HG02938 (cell line): ENCODE measurements around the gene TREML2.
A peak's percentile ranks its signal among the peaks of the same experiment; 100 is the strongest.
"Not testable (repeated sequence)": the region's sequence is repeated elsewhere in the genome, so short reads cannot be mapped to it uniquely, and the experiment has no call there.

ENCODE experiments used
- ATAC-seq: cut with Tn5 transposase; IDR thresholded peaks from one replicate; pipeline ENCODE4 v1.9.1; 2021; ENCODE audit warnings: mild to moderate bottlenecking, moderate library complexity; ENCODE audit not compliant: unreplicated experiment

The TREML2 gene

DNA sequence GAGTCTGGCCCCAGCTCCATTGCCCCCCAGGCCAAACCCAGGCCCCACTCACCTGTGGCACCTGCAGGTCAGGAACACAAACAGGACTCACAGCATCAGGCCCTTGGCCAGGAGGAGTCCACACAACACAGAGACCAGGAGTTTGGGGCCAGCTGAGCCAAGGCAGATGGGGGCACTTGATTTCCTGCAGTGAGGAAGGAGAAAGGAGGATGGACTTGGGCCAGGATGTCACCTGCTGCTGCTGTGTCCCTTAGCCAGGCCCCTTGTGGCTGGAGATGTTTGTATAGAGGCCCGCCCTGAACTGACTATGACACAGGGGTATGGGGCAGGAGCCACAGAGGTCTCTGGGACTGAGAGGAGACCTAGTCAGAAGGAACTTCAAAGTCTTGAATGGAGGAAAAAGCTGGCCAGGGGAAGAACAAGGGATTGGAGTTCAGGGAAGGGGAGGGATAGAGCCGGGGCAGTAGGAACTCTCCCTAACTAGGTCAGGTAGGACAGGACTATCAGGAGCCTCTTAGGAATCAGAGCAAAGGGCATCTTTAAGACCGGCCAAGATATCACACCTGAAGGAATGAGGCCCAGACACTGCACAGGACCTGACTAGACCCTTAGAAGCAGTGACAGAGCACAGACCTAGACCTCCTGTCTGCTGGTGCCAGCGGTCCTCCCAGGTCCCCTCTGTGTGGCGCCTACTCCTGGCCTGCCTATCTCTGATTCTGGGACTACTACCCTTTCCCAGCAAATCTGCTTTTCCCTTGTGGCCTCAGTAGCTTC lies 8.8 kb upstream of the TREML2 start:
- no peak for ATAC-seq

DNA sequence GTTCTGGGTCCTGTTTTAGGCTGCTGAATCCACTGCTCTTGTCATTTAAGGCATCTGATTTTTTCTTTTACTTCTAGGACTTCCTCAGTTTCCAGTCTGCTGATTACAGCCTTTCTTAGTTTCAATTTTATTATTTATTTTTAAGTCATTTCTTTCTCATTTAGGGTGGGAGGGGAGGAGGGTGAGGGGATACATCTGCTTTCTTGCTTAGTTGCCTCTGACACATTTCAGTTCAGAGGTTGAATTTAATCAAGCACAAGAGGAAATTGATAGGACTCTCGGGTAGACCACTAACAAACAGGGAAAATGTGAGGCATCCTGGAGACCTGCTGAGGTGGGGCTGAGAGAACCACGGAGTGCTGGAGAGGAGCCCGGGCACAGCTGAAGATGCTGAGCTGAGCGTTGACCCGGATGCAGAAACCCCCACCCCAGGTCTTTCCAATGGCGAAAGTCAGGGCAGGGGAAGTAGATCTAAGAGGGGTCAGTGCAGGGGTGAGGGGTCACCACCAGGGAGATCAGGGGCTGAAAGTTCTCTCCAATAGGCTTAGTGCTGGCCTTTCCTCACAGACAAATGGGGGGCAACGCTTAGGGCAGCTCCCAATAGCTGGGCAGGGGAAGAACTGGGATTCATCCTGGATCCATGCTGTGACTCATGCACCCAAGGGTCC lies 7.6 kb upstream of the TREML2 start:
- ATAC-seq: no peak

DNA sequence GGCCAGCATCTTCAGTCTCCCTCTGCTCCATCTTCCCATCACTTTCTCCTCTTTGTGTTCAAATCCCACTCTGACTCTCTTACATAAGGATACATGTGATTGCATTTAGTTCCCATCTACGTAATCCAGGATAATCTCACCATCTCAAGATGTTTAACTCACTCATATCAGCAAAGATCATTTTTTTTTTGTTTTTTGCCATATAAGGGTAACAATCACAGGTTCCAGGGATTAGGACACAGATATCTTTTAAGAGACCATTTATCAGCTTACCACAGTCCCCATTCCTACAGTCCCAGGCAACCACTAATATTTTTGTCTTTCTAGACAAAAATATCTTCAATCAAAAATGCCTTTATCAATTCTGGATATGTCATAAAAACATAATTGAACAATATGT lies 3.2 kb upstream of the TREML2 start:
- no peak for ATAC-seq

DNA sequence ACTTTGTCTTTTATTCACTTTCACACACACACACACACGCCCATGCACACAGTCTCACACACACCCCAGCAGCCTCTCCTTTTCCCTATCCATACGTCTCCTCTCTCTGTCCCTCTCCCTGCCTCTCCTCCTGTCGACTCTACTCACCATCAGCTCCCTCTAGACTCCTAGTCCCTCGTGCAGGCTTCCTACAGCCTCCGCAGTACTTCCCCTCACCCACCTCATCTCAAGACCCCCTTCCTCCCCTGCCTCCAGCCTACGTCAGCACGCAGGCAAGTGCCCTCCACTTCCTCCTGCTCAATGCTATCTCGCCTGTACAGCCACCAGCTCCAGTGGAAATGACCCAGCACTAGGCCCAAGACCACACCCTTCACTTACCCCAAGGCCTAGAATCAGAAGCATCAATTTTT lies 820 bp upstream of the TREML2 start:
- ATAC-seq: no peak

DNA sequence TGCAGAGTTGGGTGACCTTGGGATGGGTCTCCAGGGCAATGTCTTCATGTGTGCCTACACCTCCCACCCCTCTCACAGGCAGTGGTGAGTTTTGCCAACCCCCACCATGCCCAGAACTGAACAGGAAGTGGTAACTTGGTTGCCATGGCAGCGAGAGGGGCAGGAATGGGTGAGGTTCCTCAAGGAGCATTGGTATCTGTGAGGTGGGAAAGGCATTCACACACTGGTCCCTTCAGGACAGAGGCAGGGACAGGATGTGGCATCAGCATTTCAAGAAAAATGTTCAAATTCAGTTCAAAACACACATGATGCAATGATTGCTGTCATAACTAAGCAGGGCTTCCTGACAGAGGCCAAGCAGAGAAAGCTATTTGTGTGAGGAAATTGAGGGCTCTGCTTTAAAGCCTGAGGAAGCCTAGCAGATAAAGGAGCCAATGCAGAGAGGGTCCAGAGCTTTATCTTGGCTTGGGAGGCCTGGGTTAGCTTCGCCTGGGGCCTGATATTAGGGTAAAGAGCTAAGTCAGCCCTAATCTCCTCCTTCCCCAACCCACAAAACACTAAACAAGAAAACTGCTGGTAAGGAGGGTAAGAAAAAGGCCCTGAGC lies 551 bp downstream of the TREML2 start:
- ATAC-seq: no peak

DNA sequence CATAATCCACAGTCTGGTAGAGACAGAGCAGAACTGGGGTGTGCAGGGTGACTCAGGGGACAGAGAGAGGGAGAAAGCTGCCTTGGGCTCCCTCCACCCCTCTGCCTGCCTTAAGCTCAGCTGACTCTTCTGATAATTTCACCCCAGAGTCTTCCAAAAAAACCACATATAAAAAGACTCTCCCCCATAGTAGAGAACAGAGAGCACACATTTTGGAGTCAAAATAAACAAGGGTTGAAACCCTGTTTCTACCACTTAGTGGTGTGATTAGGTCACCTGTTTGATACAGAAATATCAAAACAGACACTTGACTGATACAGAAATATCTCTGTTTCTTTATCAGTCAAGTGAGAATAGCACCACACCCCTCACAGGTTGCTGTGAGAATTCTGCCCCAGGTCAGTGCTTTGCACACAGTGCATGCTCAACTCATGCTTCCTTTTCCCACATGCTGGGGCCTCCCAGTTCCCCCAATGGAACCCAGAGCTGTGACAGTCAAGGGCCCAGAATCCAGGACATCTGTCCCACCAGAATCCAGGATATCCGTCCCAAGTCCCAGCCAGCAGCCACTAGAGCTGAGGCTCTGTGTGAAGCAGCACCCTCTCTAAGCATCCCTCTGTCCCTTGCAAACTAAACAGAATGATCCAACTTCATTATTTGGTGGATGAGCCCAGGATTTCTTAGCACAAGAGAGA lies 1.2 kb downstream of the TREML2 start:
- ATAC-seq: no peak

DNA sequence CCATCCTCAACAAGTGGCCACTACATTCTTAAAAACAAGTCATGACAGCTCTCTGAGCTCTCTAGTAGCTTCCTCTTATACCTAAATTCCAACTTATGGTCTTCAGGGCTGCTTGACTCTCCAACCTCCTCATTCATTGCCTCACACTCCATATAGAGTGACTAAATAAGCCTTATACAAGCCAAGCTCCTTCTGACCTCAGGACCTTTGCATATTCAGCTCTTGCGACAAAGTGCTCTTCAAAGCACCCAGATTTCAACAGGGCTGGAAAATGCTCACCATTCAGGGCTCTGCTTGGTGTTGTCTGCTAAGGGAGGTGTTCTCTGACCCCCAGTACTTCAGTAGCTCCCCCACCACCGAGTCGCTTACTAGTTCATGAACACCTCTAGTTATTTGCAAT lies 3.7 kb downstream of the TREML2 start:
- ATAC-seq: no peak

DNA sequence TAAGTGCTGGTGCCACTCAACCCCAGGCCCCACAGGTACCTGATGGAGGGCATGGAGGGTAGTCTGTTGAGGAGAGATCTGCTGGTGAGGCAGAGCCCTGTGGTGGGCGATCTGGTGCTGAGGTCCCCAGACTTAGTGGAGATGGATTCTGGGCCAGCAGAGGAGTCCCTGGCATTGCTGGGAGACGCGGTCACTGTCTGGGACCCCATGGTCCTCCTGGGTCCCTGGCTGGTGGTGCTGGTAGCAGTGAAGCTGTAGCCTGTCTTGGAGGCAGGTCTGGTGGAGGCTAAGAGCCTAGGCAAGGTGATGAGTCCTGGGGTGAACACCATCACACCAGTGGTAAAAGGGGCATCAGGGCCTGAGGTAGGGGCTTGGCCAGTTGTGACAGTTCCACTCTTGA lies 6.6 kb downstream of the TREML2 start:
- no peak for ATAC-seq

DNA sequence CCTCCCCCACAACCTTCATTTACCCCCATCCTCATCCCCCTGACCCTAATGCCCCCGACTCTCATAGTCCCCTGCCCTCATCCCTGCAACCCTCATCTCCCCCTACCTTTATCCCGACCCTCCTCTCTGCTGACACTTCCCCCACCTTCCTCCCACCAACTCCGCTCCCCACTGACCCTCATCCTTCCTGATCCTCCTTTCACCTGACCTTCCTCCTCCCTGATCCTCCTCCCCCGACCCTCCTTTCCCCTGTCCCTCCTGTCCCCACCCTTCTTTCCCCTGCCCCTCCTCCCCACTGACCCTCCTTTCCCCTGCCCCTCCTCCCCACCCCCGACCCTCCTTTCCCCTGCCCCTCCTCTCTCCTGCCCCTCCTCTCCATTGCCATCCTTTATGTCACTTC lies 7.1 kb downstream of the TREML2 start:
- ATAC-seq: no peak

DNA sequence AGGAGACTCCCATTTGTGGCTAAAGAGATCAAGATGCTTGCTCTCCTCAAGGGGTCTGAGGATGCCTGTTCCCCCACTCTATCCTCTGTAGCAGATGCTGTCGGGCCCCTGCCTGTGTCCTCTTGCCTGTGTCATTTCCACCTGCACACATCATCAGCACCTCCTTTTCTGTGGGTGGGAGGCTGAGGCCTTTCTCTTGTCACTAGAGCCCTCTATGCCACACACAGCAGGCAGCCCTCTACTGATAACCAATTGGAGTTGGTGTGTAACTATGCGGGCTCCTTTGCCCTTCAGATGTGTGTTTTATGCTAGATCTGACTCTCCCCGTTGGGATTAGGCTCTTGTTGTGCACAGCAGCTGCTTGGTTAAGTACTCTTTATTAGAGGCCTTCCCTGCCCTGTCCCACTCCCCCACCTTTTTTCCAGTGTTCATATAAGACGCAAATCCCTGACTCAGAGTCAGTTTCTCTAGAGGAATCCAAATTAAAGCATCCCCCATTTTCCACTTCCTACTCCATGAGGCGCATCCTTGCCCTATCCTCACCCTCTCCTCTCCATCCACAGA lies 7.7 kb downstream of the TREML2 start:
- ATAC-seq: no peak

DNA sequence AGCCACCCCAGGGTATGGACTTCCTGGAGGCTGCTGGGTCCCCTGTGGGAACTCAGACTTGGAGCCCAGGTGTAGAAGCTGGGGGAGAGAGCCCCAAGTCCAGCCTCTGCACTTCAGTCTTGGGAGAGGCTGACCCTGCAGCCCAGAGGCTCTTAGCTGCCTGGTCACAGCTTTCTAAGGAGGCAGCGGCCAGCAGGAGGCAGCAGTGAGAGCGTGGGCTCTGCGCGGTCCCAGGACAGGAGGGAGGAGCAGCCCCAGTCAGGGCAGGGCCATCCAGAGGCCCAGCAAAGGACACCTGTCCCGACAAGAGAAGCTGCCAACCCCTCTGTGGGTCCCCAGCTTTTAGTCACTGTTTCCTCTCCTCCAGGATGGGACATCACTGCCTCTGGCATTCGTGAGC lies 9.4 kb downstream of the TREML2 start:
- ATAC-seq: no peak

DNA sequence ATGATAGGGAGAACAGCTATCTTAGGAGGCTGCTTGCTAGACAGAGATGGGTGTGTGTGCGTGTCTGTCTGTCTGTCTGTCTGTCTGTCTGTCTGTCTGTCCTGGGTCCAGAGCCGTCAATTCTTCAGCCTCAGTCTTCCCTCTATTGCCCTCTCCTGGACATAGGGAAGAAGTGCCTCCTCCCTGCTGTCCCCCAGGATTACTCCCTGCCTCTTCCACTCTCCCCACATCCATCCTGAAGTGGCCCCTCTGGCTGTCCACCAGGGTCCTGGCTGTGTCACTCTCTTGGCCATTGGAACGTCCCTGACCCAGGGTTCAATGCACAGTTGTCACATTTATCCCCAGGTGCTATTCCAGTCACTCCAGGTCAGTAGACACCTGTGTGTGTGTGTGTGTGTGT lies 10.2 kb downstream of the TREML2 start:
- no peak for ATAC-seq

DNA sequence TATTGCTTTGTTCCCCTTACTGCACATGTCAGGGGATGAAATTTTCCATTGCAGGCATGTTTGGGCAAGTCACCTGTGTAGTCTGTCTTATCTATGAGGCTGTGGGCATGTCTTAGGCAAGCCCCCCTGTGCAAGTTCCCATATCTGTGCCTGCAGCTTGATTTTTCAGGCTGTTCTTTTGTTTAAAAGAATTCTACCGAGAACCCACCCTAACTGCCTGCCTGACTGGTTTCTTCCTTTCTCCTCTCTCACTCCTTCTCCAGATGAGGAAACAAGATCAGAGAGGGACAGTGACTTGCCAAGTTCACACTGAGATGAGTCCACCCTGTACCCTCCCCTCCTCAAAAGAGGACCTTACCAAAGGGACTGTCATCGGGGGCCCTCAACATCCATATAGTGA lies 11.0 kb downstream of the TREML2 start:
- no peak for ATAC-seq

DNA sequence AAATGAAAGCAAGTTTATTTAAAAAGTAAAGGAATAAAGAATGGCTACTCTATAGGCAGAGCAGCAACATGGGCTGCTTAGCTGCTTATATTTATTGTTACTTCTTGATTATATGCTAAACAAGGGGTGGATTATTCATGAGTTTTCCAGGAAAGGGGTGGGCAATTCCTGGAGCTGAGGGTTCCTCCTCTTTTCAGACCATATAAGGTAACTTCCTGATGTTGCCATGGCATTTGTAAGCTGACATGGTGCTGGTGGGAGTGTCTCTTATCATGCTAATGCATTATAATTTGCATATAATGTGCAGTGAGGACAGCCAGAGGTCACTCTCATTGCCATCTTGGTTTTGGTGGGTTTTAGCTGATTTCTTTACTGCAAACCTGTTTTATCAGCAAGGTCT lies 11.9 kb downstream of the TREML2 start:
- not testable (repeated sequence) for ATAC-seq

DNA sequence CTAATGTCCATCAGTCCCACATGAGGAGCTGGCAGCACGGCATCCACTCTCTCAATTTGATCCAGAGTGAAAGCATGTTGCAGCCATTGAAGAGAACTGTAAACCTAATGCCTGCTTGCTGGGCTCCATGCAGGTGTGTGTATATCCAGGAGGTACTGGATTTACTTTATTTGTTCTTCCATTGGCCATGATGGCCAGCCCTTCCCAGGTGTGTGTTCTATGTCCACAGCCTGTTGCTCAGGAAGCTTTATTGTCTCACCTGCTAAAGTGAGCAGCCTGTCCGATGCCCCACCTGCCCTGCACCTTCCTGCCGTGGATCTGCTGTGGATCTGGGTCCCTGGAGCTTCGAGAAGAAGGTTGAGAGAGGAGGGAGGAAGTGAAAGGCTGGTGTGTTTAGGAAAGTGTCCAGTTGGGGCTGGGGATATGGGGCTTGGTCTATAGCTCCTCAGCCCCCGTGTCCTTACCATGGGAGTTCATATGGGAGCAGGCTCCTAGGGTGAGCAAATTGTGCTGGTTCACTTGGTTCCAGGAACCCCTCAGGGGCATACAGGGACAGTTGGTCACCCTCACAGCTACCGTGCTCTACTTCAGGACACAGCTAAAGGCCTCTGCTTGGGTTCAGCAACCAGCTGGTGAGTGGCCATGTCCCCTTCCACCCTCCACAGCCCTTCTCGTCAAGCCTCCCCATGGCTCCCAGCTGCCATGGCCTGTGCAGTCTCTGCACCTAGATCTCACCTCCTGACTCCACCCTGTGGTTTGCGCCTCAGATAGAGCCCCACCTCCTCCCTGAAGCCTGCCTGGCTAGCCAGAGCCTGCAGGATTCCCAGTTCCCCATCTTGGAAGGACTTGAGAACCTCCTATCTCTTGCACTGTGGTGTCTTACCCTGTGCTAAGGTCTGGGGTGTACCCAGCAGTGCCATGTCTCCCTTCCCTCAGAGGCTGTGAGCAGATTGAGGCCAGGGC lies 12.7 kb downstream of the TREML2 start:
- ATAC-seq: no peak

DNA sequence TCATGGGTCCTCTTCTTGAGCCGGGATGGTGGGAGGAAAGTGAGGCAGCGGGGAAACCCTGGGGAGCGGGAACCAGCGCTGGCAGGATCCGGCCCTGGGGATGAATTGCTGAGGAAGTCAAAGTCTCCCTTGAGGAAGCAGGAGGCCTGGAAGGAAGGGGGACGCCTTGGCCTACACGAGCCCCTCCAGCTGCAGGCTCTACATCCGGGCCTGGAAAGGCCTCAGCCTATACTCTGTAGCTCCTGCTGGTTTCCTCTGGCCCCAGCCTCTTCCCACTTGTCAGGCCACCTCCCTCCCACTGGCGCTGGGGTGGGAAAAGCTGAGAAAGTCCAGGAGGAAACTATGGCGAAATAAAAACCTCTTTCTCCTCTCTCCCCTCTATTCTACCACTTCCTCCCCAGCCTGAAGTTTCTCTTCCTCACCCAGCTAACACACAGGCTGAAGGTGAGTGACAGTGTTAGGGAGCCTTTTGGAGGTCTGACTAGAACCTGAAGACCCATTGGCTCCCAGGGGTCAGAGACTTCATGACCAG lies 14.9 kb downstream of the TREML2 start:
- ATAC-seq: no peak

DNA sequence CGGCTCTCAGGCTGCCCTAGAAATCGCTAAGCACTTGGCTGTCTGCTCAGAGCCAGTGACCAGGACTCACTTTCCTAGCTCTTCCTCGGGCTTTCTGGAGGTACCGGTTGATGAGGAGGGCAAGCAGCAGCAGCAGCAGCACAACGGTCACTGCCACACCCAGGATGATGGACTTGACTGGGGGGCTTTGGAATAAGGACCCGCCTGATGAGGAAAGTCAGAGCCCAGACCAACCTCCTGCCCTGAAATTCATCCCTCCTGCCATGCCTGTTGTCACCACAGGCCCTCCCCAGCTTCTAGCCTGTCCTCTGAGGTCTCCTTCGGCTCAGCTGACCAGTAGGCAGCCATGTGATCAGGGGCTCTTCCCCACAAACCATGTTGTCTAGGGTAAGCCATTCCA lies 16.2 kb downstream of the TREML2 start:
- ATAC-seq: no peak

DNA sequence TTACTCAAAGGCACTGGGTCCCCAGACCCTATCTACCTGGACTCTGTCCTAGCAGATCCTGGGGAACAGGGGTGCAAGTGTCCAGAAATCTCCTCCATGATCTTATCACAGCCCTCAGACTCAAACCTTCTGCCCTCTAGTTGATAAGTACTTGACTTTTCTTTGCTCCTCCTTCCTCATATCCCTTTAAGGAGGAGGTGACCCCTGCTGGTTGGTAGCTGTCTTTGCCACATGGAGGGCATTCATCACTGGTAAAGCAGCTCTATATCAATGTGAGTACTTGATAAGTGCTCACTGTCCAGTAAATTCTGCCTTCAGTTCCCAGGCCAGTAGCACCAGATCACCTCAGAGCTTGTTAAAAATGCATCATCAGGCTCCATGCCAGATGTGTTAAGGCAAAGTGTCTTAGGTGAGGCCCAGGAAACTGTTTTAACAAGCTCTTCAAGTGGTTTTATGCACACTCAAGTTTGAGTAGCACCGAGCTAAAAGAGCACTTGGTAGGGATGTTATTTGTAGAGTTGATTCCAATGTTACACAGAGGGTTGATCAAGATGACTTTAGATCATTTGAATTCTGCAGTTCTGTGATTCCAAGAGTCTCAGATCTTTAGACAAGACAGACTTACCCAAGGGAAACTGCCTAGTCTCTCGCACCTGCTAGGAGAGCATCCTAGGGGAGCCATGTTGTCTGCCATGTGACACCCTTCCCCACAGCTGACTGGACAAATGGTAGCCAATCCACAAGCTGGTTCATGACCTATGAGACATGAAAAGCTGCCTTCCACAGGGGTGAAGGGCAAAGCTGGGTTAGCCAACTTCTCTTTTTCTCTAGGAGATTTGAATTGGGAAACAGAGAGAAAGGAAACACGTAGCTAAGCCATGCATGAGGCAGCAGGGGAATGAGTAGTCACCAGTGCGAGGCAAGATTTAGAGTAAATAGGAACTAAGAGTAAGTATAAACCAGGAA lies 18.6 kb downstream of the TREML2 start:
- ATAC-seq: peak; percentile 52

DNA sequence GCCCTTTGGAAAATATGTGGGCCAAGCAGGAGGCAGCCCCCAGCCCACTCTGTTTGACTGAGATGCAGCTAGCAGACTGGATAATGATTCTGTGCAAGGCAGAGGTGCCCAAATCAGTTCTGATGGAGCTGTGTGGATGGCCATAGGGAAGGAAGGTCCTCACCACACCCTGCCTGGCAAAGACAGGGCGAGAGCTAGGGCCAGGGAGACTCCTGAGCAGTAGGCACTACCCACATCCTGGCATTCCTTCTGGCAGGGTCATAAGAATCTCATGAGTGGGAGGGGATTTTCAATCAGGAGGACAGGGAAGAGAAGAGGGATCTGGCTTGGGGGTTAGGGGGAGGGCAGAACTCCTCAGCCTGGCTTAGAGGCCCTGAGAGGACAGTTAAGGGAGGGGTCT lies 19.4 kb downstream of the TREML2 start:
- ATAC-seq: no peak
